Right ventricle myocardium inferior (tissue), 1 donor: ENCODE results near the gene FOXK1. TPM values are rescaled to one million over a fixed set of nuclear protein-coding genes. Genes with fewer than 3 reads are reported as not detected.
"Not testable (repeated sequence)": the region's sequence is repeated elsewhere in the genome, so short reads cannot be mapped to it uniquely, and the experiment has no call there.

Experiments used
- ATAC-seq: fragments of 200-7000 bp; cut with Tn5 transposase; one replicate; pipeline ENCODE4 v1.9.1; 2020; ENCODE audit warnings: mild to moderate bottlenecking, moderate library complexity
- DNase-seq: peaks from one replicate; pipeline ENCODE4 v3.0.0; 2021; ENCODE audit errors: missing footprints
- intact Hi-C: fragments of 100-400 bp; cut with DNase I; formaldehyde crosslinking; loops from one replicate; pipeline ENCODE4 v1.11.0; 2022
- total RNA-seq: library from RNA; stranded (reverse); fragmentation: NEBNext Ultra II Directional; extraction: Animal tissue kit (Norgen Biotek cat#: 25700); gene quantifications from one replicate; pipeline ENCODE4 v1.2.1, GENCODE V29; 2021
- donor health status: DM: no; HTN: yes; CAD: no; lungs with severe emphysema.

FOXK1 gene
- total RNA-seq, 1 donor from 2014 or later: 16.8 TPM

- ATAC-seq (no peak), DNase-seq (no peak)
- intact Hi-C loops: no loop called here
Observed at GRCh38 chr7:4785371-4785770, 103.3 kb downstream of the FOXK1 start.

- ATAC-seq (no peak), DNase-seq (no peak)
- intact Hi-C loops: no loop called here
Observed at GRCh38 chr7:4786015-4786414, 103.9 kb downstream of the FOXK1 start.

DNA sequence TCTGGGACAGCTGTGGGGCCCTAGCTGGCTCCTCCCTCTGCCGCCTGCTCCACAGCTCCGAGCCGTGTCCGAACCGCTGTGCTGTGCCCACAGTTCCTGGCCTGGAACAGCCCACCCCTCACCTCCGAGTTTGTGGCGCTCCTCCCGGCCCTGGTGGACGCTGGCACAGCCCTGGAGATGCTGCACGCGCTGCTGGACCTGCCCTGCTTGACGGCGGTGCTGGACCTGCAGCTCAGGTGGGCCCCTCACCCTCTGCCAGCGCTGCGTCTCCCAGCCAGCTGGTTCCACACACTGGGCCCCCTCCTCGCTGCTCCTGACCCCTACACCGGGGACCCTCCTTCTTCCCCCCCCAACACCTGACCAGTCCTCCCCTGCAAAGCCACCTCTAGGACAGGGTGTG lies 105.4 kb downstream of the FOXK1 start:
- no peak for ATAC-seq
- DNase-seq: peak; percentile 51
- intact Hi-C loops: no loop called here

DNA sequence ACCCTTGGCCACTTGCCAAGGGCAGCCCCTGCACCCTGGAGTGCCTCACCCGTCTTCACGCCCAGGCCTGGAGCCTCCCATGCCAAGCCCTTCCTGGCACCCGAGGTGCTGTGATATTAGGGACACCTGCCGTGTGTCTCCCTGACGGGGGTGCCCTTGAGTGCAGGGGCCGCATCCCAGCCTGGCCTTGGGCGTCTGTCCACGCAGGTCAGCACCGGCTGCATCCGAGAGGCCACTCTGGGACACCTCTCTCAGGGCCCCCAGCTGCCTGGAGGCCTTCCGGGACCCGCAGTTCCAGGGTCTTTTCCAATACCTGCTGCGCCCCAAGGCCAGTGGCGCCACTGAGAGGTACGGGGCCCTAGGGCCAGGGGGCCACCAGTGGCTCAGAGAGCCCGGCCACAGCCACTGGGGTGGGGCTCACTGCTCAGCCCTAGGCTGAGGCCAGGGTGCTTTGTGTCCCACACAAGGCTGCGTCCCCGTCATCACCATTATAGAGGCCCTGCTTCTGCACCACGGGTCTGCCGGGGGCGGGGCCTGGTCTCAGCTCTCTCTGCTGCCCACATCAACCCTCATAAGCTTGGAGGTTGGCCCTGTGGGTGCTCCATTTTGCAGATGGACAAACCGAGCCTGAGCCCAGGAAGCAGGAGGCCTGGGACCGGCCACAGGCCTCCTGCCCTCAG lies 106.0 kb downstream of the FOXK1 start:
- intact Hi-C loops: no loop called here
- DNase-seq (peak; percentile 63), ATAC-seq (no peak)

DNA sequence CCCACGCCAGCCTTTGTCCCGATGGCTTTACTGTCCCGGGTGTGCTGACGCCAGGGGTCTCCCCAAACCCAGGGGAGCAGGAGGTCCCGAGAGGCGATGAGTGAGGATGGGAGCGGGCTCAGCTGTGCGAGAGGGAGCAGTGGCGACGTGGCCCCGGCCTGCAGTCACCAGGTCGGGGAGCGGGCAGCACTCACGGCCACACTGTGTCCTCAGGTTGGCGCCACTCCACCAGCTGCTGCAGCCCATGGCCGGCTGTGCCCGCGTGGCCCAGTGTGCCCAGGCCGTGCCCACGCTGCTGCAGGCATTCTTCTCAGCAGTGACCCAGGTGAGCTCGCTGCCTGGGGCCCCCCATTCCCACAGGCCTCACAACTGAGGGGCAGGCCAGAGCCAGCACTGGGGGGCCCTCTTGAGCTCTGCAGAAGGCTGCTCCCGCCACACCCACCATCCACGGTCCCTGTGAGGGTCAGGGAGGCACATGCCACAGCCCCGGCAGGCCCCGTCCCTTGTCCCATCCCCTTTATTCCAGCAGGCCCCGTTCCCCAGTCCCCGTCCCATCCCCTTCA lies 106.6 kb downstream of the FOXK1 start:
- DNase-seq (peak; percentile 52), ATAC-seq (no peak)
- intact Hi-C loops: no loop called here

DNA sequence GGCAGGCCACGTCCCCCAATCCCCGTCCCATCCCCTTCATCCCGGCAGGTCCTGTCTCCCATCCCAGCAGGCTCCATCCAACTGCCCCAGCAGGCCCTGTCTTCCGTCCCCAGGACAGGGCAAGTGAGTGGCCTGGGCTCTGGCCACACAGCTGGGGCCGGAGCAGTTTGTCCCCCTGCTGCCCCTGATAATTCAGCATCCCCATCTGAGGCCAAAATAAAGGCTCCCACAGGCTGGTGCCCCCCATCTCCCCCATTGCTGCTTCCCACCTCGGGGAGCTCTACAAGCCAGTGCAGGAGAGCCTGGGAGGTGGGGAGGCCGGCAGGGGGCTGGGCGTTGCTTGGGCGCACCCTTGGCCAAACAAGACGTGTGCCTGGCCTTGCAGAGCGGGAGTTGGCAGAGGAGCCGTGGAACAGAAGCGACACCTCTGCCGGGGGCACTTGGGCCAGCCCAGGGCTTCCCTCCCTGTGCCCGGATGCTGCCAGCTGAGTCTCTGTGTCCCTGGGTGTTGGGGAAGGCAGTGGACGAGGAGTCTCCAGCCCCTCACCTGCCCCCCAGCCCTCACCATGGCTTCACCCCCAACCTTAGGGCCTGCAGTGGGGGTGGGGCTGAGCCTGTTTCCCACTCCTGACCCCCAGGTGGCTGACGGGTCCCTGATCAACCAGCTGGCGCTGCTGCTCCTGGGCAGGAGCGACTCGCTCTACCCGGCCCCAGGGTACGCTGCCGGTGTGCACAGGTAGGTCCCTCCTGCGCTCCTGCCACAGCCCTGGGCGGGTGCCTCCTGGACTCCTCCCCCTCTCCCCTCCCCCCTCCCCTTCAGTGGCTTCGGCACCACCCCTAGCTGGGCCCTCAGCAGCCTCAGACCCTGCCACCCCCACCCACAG lies 107.3 kb downstream of the FOXK1 start:
- peak; percentile 26 for DNase-seq
- no peak for ATAC-seq
- intact Hi-C loops: loop anchor here (10.0 kb wide), 1 partner anchor 295 kb away; no protein-coding TSS in a partner anchor

DNA sequence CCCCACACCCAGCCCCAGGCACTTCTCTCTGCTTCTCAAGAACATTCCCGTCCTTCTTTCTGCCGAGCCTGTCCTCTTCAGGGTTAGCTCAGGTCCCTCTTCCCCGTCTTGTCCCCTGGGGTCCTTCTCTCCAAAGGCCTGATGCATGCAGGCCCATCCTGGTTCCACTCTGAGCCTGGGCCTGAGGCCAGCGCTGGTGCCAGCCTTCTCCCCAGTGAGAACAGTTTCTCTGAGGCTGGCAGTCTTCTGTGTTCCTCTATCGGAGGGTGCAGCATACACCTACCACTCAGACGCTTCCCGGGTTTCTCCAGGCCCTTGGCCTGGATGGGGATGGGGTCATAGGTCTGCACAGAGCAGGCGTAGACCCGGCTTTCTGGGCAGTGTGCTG lies 108.0 kb downstream of the FOXK1 start:
- ATAC-seq (no peak), DNase-seq (no peak)
- intact Hi-C loops: loop anchor here (10.0 kb wide), 1 partner anchor 295 kb away; no protein-coding TSS in a partner anchor

DNA sequence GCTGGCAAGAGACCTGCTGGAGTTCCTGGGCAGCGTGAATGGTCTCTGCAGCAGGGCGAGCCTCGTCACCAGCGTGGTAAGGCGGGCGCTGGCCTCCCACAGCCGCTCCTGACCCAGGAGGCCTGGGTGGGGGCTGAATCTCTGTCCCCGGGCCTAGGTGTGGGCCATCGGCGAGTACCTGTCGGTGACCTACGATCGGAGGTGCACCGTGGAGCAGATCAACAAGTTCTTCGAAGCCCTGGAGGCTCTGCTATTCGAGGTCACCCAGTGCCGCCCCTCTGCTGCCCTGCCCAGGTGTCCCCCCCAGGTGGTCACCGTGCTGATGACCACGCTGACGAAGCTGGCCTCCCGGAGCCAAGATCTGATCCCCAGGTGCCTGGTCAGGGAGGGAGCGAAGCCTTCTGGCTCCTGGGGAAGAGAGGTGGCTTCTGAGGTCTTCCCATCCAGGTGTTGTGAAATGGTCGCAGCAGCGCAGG lies 108.5 kb downstream of the FOXK1 start:
- ATAC-seq (no peak), DNase-seq (no peak)
- intact Hi-C loops: loop anchor here (10.0 kb wide), 1 partner anchor 294 kb away; no protein-coding TSS in a partner anchor

DNA sequence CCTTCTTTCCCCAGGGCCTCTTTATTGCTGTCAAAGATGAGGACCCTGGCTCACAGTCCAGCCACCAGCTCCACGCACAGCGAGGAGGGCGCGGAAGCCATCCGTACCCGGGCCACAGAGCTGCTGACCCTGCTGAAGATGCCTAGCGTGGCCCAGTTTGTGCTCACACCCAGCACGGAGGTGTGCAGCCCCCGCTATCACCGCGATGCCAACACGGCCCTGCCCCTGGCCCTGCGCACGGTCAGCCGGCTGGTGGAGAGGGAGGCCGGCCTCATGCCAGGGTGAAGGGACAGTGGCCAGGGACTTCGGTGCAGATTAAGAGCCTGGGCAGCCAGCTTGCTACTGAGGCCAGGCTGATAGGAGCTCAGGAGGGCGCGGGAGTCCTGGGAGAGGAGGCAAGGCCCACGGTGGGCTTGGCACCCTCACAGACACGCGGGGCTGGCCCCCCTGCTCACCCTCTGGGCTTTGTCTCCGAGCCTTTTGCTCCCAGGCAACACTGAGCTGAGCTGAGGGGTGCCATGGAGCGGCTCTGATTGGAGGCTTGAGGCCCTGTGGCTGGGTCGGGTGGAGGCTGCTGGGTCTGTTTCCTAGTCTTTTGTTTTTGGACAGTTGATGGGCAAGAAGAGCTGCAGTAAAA lies 109.1 kb downstream of the FOXK1 start:
- intact Hi-C loops: loop anchor here (10.0 kb wide), 1 partner anchor 294 kb away; no protein-coding TSS in a partner anchor
- no peak for ATAC-seq
- DNase-seq: no peak

DNA sequence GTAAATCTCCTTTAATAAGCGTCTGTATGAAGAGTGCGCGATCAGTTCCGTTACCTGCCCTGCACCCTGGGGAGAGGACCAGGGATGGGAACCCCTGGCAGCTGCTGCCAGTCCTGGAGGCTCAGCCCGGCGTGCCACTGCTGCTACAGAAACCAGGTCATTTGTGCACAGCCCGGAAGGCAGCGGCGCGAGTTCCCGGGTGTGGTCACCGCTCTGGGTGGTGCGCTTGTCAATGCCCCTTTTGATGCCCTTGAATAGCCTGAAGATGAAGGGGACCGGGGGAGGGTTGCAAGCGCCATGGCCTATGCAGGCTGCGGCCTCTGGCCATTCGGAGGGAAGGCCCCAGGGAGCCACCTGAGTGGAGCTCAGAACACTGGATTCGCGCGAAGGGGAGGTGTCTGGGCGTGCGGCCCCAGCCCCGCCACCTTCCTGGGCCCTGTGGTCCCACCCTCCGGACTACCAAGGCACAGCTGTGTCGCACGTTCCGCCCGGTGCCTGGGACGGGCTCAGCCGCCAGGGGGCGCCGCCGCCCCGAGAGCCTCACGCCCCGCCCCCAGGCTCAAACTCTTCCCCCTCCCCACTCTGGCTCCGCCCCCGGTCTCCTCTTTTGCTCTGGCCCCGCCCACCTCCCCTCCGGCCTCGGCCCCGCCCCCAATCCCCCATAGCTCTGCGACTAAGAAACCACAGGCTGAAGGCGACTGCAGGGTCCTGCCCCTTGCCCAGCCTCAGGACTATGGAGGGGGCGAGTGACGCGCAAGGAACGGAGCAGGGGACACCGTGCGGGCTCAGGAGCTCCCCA lies 109.8 kb downstream of the FOXK1 start:
- intact Hi-C loops: loop anchor here (10.0 kb wide), 1 partner anchor 293 kb away; no protein-coding TSS in a partner anchor
- peak; percentile 89 for DNase-seq
- ATAC-seq: peak; percentile 81

DNA sequence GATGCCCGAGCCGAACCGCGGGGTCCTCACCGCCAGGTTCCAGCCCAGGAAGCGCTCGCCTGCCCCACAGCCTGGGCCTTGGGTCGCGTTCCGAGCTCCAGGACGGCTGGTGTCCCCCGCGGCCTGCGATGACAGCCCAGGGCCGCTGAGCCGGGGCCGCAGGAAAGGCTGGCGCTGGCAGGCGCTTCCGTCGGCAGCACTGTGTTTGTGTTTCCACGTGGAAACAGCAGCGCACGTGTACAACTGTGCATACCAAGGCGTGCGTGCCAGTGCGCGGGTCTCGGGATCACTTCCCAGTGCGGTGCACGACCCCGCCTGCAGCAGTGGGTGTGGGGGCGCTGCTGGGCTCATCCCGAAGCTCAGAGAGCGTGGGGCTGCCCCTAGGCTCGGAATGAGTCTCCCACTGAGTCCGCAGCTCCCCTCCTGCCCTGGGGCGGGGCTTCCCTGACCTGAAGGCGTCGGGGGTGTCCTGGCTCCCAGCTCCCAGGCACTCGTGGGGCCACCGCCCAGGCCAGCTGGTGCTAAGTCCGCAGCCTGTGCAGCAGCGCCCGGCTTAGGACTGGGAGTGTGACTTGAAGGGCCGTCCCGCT lies 110.5 kb downstream of the FOXK1 start:
- DNase-seq: no peak
- intact Hi-C loops: loop anchor here (10.0 kb wide), 1 partner anchor 292 kb away; no protein-coding TSS in a partner anchor
- peak; percentile 23 for ATAC-seq

GRCh38 chr7:4793385-4793993 lies 111.4 kb downstream of the FOXK1 start:
- intact Hi-C loops: loop anchor here (10.0 kb wide), 1 partner anchor 291 kb away; no protein-coding TSS in a partner anchor
- not testable (repeated sequence) for ATAC-seq, DNase-seq

GRCh38 chr7:4794171-4794570 lies 112.1 kb downstream of the FOXK1 start:
- ATAC-seq, DNase-seq: not testable (repeated sequence)
- intact Hi-C loops: loop anchor here (10.0 kb wide), 1 partner anchor 291 kb away; no protein-coding TSS in a partner anchor

DNA sequence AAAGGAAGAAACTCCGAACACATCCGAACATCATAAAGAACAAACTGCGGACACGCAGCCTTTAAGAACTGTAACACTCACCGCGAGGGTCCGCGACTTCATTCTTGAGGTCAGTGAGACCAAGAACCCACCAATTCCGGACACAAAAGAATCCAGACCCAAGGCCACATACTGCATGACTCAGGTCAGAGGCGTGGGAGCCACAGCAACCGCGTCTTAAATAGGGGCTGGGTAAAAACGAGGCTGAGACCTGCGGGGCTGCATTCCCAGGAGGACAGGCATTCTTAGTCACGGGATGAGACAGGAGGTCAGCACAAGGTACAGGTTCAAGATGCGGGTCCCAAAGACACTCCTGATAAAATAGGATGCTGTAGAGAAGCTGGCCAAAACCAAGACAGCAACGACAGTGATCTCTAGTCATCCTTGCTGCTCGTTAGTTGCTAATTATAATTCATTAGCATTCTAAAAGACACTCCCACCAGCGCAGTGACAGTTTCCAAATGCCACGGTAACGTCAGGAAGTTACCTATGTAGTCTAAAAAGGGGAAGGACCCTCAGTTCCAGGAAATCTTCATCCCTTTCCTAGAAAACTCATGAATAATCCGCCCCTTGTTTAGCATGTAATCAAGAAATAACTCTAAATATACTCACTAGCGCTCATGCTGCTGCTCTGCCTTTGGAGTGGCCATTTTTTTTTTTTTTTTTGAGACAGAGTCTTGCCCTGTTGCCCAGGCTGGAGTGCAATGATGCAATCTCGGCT lies 112.7 kb downstream of the FOXK1 start:
- ATAC-seq (no peak), DNase-seq (no peak)
- intact Hi-C loops: loop anchor here (10.0 kb wide), 1 partner anchor 290 kb away; no protein-coding TSS in a partner anchor

DNA sequence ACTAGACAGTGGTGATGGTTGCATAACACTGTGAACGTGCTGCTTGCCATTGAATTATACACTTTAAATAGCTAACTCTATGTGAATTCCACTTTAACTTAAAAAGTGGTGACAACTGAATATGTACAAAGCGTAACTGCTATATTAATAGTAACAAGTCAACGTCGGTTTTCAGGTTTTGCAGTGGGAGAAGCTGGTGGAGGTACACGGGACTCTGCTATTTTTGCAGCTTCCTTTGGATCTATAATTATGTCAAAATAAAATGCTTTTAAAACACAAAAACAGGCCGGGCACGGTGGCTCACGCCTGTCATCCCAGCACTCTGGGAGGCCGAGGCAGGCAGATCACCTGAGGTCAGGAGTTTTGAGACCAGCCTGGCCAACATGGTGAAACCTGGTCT lies 114.4 kb downstream of the FOXK1 start:
- ATAC-seq (no peak), DNase-seq (peak; percentile 9)
- intact Hi-C loops: loop anchor here (10.0 kb wide), 1 partner anchor 288 kb away; no protein-coding TSS in a partner anchor
